GM23338 (cell line): ENCODE measurements around the gene NDUFA6. TPM values are rescaled to one million over a fixed set of nuclear protein-coding genes. Genes with fewer than 3 reads are reported as not detected.

Source experiments
- ATAC-seq: fragments of 200-7000 bp; cut with Tn5 transposase; 3 replicates; pipeline ENCODE4 v1.9.1; 2020
- DNase-seq: peaks from one replicate; pipeline ENCODE4 v3.0.0-alpha.2; 2015; ENCODE audit warnings: low spot score
- H2AFZ ChIP-seq: fragments of 200-600 bp; sonication (generic); 2 replicates; pipeline ENCODE4 v1.8.0; 2016; ENCODE audit warnings: antibody characterized with exemption, mild to moderate bottlenecking, moderate library complexity
- H3F3A ChIP-seq: fragments of 200-600 bp; sonication (generic); replicated peaks from 2 replicates; pipeline ENCODE4 v1.8.0; 2017; ENCODE audit warnings: antibody characterized with exemption, mixed run types, low read depth
- H3K27ac ChIP-seq: fragments of 200-600 bp; sonication (generic); 2 replicates; pipeline ENCODE4 v1.6.1; 2016; ENCODE audit warnings: low read depth
- H3K27me3 ChIP-seq: fragments of 200-600 bp; sonication (generic); 2 replicates; pipeline ENCODE4 v1.8.0; 2016; ENCODE audit warnings: mild to moderate bottlenecking, mixed run types, moderate library complexity; ENCODE audit not compliant: insufficient read depth
- H3K36me3 ChIP-seq: fragments of 200-600 bp; sonication (generic); 2 replicates; pipeline ENCODE4 v1.8.0; 2016; ENCODE audit warnings: mild to moderate bottlenecking; ENCODE audit not compliant: insufficient read depth
- H3K4me1 ChIP-seq: fragments of 200-600 bp; sonication (generic); 2 replicates; pipeline ENCODE4 v1.8.0; 2016; ENCODE audit warnings: mild to moderate bottlenecking, moderate library complexity; ENCODE audit not compliant: insufficient read depth
- H3K4me2 ChIP-seq: fragments of 200-600 bp; sonication (generic); 2 replicates; pipeline ENCODE4 v1.7.1; 2017; ENCODE audit warnings: mixed run types
- H3K4me3 ChIP-seq: fragments of 200-600 bp; sonication (generic); 2 replicates; pipeline ENCODE4 v1.6.1; 2016; ENCODE audit warnings: mixed run types
- H3K79me2 ChIP-seq: fragments of 200-600 bp; sonication (generic); replicated peaks from 2 replicates; pipeline ENCODE4 v1.8.0; 2017; ENCODE audit warnings: mild to moderate bottlenecking; ENCODE audit not compliant: insufficient read depth
- H3K9me2 ChIP-seq: fragments of 200-600 bp; sonication (generic); 2 replicates; pipeline ENCODE4 v1.8.0; 2017; ENCODE audit not compliant: insufficient read depth
- H4K20me1 ChIP-seq: fragments of 200-600 bp; sonication (generic); replicated peaks from 2 replicates; pipeline ENCODE4 v1.8.0; 2017; ENCODE audit warnings: mild to moderate bottlenecking; ENCODE audit not compliant: insufficient read depth
- H3K27ac Mint-ChIP-seq: 2 replicates; pipeline ENCODE4 v1.8.0; 2020; ENCODE audit warnings: inconsistent platforms, mild to moderate bottlenecking, moderate library complexity, mixed read lengths
- H3K27me3 Mint-ChIP-seq: 3 replicates; pipeline ENCODE4 v1.8.0; 2022; ENCODE audit warnings: low read depth, mild to moderate bottlenecking, moderate library complexity, mixed read lengths, inconsistent platforms; ENCODE audit not compliant: insufficient read depth, poor library complexity
- H3K36me3 Mint-ChIP-seq: 3 replicates; pipeline ENCODE4 v1.8.0; 2021; ENCODE audit warnings: low read depth, mild to moderate bottlenecking, inconsistent platforms, moderate library complexity, mixed read lengths
- H3K4me1 Mint-ChIP-seq: 3 replicates; pipeline ENCODE4 v1.8.0; 2020; ENCODE audit warnings: mild to moderate bottlenecking, inconsistent platforms, mixed read lengths
- H3K4me3 Mint-ChIP-seq: 3 replicates; pipeline ENCODE4 v1.8.0; 2021; ENCODE audit warnings: moderate library complexity, mild to moderate bottlenecking, inconsistent platforms, mixed read lengths
- H3K9me3 Mint-ChIP-seq: 3 replicates; pipeline ENCODE4 v1.8.0; 2020; ENCODE audit warnings: moderate library complexity, mild to moderate bottlenecking, inconsistent platforms, mixed read lengths
- CTCF ChIP-seq, 2 experiments: fragments of 200-600 bp in 1 of 2; sonication (generic) in 1 of 2; conservative IDR thresholded peaks; 2 replicates each; pipeline versions ENCODE4 v1.5.1 to v1.6.1; 2016 to 2017; ENCODE audit warnings: antibody characterized with exemption in 2 of 2, low read depth in 2 of 2, mild to moderate bottlenecking in 2 of 2, moderate library complexity in 1 of 2
- POLR2AphosphoS5 ChIP-seq: IDR thresholded peaks from 2 replicates; pipeline ENCODE4 v1.6.1; 2016; ENCODE audit warnings: antibody characterized with exemption, low read depth
- ZNF114 ChIP-seq: fragments of 250-450 bp; sonication (Bioruptor Pico); IDR thresholded peaks from 2 replicates; pipeline ENCODE4 v1.5.0; 2020; ENCODE audit warnings: mild to moderate bottlenecking, moderate library complexity
- ZNF331 ChIP-seq: fragments of 250-450 bp; sonication (Bioruptor Pico); IDR thresholded peaks from 2 replicates; pipeline ENCODE4 v1.5.0; 2020; ENCODE audit warnings: low read depth, mild to moderate bottlenecking, moderate library complexity
- ZNF462 ChIP-seq: fragments of 250-450 bp; sonication (Bioruptor Pico); IDR thresholded peaks from 2 replicates; pipeline ENCODE4 v1.5.0; 2020; ENCODE audit warnings: mild to moderate bottlenecking, moderate library complexity
- polyA plus RNA-seq: library from polyadenylated mRNA; unstranded; fragments of >200 nt; fragmentation: Nextera tagmentation; extraction: Ambion mirVana; gene quantifications from 2 replicates; pipeline ENCODE4 v1.2.1, GENCODE V29; 2016
- total RNA-seq: library from RNA; depleted of rRNA; stranded (reverse); fragments of >200 nt; shearing (Covaris generic); gene quantifications from 2 replicates; pipeline ENCODE4 v1.2.3, GENCODE V29; 2014

Gene NDUFA6
- total and polyA plus RNA-seq, 2 experiments from 2014 or later, result 69.8 to 433 TPM

DNA sequence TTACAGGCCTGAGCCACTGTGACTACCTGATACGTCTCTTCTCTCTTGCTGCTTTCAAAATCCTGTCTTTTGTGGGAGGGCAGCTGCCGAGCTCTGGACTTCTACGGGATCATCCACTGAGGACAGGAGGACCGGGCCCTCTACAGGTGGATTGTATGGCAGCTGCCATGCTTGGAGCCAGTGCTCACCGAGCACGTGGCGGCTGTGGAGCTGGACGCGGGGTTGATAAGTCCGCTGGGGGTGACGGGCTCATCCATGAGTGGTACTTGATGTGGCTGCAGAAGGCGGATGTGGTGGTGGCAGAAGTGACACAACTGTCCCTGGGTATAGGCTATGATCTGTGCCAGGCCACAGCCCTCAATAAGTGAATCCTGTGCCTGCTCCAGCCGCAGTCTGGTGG, 41.9 kb upstream of the NDUFA6 start:
- no peak overlapping the region for H3K4me3 Mint-ChIP-seq
- peaks cover 7% of the 10 kb centered on the region; the same call in 2 of the 3 replicates for H3K36me3 Mint-ChIP-seq
- Histone ChIP-seq H3K4me3 (no peak overlapping the region), H3K79me2 (no peaks in the 10 kb centered on the region), H3K27me3 (peaks cover 6% of the 10 kb centered on the region; the same call in 1 of the 2 replicates), H3F3A (no peaks in the 10 kb centered on the region), H4K20me1 (no peaks in the 10 kb centered on the region), H2AFZ (no peak overlapping the region), H3K4me1 (no peaks in the 10 kb centered on the region), H3K9me2 (no peaks in the 10 kb centered on the region; the same call in 1 of the 2 replicates), H3K27ac (no peak overlapping the region), H3K4me2 (no peak overlapping the region), H3K36me3 (no peaks in the 10 kb centered on the region)
- H3K9me3 Mint-ChIP-seq, result peaks cover 9% of the 10 kb centered on the region
- no peak overlapping the region for H3K27ac Mint-ChIP-seq
- H3K4me1 Mint-ChIP-seq, result no peaks in the 10 kb centered on the region
- ATAC-seq (peak; percentile 12; the same call in 1 of the 3 replicates), DNase-seq (peak; percentile 33)
- peak; percentile 16 to 31; a peak in 2 of 4 replicates for TF ChIP-seq CTCF (conservative IDR thresholded peaks at IDR 0.05; ENCODE audit: low read depth in 2 of 2)
- no peak for TF ChIP-seq ZNF114 (CRISPR knock-in tag)
- peaks cover 24% of the 10 kb centered on the region for H3K27me3 Mint-ChIP-seq

DNA sequence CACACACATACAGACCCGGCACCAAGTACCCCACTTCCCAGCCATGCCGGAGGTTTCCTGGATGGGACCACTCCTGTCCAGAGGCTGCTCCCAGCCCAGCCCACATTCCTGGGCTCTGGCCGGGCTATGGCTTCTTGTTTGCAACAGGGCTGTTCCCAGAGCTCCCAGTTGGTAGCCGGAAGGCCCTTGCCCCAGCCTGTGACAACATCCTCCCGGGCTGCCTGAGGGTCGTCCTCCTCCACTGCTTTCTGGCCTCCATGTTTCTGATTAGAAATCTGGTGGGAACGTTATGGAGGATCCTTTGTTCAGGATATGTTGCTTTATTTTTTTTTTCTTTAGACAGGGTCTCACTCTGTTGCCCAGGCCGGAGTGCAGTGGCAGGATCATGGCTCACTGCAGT, 41.0 kb upstream of the NDUFA6 start:
- Histone ChIP-seq H3K4me3 (no peak overlapping the region), H3K36me3 (no peaks in the 10 kb centered on the region), H3K27ac (no peak overlapping the region), H3F3A (no peaks in the 10 kb centered on the region), H3K9me2 (no peaks in the 10 kb centered on the region; the same call in 1 of the 2 replicates), H3K4me1 (no peaks in the 10 kb centered on the region), H3K4me2 (no peak overlapping the region), H2AFZ (no peak overlapping the region), H3K27me3 (peaks cover 6% of the 10 kb centered on the region; the same call in 1 of the 2 replicates), H4K20me1 (no peaks in the 10 kb centered on the region), H3K79me2 (no peaks in the 10 kb centered on the region)
- Mint-ChIP-seq H3K4me3 (no peak overlapping the region; the same call in 2 of the 3 replicates), H3K27ac (no peak overlapping the region), H3K4me1 (no peaks in the 10 kb centered on the region), H3K9me3 (peaks cover 9% of the 10 kb centered on the region), H3K36me3 (peaks cover 7% of the 10 kb centered on the region; the same call in 2 of the 3 replicates), H3K27me3 (peaks cover 24% of the 10 kb centered on the region)
- no peak for TF ChIP-seq ZNF462
- TF ChIP-seq POLR2AphosphoS5, result no peak
- TF ChIP-seq ZNF114 (CRISPR knock-in tag), result no peak
- TF ChIP-seq ZNF331 (CRISPR knock-in tag), result no peak
- TF ChIP-seq CTCF (conservative IDR thresholded peaks at IDR 0.05; ENCODE audit: low read depth in 2 of 2), result no peak
- DNase-seq (peak; percentile 28), ATAC-seq (no peak; the same call in 2 of the 3 replicates)
